Activated CD4-positive, alpha-beta T cell treated with anti-CD3 and anti-CD28 coated beads, Interleukin-2, amount 50 U/mL, for 16 hours (primary cell): ENCODE measurements around the gene VEGFA.

Experiments used
- DNase-seq: peaks from one replicate; pipeline ENCODE4 v3.0.0-alpha.2; 2020

Gene VEGFA

DNA sequence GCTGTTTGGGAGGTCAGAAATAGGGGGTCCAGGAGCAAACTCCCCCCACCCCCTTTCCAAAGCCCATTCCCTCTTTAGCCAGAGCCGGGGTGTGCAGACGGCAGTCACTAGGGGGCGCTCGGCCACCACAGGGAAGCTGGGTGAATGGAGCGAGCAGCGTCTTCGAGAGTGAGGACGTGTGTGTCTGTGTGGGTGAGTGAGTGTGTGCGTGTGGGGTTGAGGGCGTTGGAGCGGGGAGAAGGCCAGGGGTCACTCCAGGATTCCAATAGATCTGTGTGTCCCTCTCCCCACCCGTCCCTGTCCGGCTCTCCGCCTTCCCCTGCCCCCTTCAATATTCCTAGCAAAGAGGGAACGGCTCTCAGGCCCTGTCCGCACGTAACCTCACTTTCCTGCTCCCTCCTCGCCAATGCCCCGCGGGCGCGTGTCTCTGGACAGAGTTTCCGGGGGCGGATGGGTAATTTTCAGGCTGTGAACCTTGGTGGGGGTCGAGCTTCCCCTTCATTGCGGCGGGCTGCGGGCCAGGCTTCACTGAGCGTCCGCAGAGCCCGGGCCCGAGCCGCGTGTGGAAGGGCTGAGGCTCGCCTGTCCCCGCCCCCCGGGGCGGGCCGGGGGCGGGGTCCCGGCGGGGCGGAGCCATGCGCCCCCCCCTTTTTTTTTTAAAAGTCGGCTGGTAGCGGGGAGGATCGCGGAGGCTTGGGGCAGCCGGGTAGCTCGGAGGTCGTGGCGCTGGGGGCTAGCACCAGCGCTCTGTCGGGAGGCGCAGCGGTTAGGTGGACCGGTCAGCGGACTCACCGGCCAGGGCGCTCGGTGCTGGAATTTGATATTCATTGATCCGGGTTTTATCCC, at the start of gene VEGFA:
VEGFA (plus strand) TSS at position 686 of the 846 bp plus-strand sequence.
- DNase-seq, result peak; percentile 89

GRCh38 chr6:43720999-43721398, 49.0 kb upstream of the VEGFA start:
- DNase-seq, result no peak

DNA sequence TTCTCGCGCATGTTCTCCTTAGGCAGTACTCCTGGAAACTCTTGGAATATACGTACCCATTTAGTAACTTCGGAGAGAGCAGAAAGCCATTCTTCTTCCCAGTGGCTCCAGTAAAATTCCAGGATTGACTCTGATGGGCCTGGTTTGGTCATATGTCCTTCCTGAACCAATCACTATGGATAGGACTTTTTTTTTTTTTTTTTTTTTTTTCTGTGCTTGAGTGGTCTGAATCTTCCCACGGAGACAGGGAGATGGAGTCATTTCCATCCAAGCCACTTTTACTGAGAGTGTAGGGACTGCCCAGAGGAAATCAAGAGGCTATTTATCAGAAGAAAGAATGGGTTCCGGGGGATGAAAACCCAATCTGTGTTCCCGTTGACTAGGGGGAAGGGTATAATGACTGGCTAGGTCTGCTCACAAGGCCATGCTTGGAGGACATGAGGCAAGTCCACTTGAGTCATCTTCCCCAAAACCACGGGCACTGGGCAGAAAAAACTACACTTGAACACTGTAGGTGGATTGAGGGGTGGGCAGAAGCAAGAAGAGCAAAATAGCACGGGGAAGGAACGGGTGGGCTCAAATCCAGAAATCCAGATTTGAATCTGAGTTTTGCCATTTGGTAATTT, 47.0 kb upstream of the VEGFA start:
- DNase-seq, result no peak

DNA sequence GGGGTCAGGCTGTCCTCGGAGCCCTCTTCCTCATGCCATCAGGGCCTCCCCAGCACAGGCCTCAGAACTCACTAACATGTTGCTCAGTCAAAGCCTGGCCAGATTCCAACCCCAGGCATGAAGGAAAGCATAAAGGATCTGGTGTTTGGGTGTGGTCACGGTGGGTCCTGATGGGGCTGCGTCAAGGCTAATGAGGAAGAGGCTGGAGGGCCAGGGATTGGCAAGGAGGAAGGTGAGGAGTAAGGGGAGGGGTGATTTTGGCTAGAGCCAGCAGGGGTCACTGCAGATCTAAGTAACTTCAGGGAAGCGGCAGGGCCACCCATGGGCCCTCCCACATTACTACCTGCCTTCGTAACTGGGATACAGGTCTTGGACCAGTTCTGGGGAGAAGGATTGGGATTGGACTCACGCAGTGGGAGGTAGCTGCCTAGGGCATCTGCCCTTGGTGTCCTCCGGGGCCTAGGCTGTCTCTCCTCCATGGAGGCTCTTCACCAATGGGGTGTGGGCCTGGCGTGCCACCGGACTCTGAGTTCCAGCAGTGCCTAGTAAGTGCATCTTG, 46.2 kb upstream of the VEGFA start:
- DNase-seq, result peak; percentile 75

DNA sequence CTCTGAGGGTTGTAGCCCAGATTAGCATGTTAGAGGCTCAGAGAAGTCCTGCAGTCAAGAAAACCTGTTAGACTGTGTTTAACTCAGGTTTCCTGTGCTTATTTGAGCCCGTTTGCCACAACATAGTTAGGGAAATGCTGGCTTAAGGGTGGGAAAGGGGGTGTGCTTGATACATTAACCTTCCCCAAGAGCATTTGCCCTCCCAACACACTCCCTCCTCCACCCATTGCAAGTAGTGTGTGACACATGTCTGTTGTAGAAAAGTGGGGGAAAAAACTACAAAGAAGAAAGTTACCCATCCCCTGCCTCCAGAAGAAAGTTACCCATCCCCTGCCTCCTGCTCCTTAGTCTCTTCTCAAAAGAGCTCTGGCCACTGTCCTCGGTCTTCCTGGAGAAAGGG, 45.7 kb upstream of the VEGFA start:
- DNase-seq, result no peak

DNA sequence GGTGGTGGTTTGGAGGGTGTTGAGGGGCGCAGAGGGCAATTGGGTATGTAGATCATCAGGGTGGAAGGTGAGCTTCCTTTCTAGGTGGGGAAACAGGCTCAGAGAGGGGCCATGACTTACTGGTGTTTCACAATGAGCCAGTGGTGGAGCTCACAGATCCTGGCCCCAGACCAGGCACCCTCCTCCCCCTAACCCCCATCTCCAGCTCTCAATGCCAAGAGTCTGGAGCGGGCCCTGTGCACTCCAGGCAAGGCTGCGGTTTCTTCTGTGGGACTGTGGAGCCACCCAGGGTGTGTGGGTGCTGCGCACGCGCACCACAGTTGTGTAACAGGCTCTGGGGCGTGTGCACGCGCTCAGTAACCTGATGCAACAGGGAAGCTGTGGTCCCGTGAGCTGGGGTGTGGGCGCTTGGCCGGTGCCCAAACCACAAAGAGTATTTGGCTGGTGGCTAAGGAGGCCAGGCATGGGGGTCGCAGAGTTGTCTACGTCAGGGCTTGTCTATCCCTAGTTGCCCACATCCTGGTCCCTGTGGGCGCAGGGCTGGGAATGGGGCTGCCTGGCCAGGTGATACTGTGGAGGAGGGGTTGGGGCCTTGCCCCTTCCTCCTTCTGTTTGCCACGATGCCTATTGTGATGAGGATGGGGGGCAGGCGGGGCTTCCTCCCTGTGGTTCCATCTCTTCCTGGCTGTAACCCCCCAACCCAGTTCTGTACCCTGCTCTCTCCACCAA, 44.9 kb upstream of the VEGFA start:
- DNase-seq, result peak; percentile 75

DNA sequence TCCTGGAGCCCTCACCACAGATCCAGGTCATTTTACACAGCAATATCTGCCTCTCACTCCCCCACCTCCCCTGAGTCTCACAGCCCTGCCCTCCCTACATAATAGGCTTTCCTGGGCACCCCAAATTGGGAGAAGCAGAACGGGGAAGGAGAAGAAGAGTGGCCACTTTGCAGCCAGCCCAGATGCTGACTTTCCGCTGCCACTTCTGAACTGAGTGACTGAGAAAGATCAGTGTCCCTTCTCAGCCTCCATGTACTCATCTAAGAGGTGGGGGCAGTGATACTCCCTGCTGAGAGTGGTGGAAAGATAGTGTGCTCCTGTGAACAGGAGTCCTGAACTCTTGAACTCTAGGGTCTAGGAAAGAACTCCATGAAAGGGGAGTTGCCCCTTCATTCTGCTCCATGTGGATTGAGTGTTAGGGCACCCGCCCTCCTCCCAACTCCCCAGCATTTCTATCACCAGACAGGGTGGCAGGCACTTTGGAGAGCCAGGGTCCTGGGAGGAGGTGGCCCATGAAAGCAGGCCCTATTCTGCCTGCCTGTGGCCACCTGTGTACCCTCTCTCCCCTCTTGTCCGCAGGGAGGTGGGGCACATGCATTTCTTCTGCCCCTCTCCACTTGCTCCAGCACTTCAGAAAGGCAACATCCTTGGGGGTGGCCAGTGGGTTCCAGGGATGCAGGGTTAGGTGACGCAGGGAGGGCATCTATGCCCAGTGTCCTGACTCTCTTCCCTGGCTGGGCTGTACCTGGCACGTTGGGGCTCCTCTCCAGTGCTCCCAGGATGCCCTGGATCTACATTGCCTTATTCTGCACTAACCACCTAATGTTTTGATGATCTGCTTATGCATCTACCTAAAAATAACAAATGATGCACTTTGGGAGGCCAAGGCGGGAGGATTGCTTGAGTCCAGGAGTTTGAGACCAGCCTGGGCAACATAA, 44.1 kb upstream of the VEGFA start:
- DNase-seq, result no peak

GRCh38 chr6:43727634-43728033, 42.4 kb upstream of the VEGFA start:
- no peak for DNase-seq

DNA sequence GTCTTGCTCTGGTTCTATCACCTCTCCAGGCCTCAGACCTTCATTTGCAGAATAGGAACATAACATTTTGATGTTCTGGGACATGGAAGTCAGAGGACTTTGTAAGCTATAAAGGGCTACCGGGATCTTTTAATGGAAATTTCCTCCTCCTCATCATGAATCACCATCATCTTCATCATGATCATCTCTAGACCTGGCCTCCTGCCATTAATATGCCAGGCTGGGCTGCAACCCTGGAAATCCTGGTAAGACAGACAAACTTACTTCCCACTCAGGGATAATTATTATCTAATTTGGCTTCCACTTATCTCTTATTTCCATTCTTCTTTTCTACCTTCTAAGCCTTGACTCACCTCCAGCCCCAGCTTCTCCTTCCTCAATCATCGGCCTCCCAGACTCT, 41.4 kb upstream of the VEGFA start:
- DNase-seq, result no peak

- no peak for DNase-seq
These were observed 40.5 kb upstream of the VEGFA start for GRCh38 chr6:43729537-43729936.

DNA sequence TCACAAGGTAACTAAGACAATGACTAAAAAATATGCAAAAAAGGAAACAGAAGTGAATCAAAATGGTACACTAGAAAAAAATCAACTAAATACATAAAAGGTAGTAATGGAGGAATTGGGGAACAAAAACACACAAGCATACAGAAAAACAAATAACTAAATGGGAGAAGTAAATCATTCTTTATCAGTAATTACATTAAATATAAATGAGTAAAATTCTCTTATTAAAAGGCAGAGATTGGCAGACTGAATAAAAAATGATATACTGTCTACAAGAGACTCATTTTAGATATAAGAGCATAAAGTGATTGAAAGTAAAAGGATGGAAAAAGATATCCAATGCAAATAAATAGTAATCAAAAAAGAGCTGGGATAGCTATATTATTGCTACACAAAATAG, 39.4 kb upstream of the VEGFA start:
- DNase-seq, result no peak

DNA sequence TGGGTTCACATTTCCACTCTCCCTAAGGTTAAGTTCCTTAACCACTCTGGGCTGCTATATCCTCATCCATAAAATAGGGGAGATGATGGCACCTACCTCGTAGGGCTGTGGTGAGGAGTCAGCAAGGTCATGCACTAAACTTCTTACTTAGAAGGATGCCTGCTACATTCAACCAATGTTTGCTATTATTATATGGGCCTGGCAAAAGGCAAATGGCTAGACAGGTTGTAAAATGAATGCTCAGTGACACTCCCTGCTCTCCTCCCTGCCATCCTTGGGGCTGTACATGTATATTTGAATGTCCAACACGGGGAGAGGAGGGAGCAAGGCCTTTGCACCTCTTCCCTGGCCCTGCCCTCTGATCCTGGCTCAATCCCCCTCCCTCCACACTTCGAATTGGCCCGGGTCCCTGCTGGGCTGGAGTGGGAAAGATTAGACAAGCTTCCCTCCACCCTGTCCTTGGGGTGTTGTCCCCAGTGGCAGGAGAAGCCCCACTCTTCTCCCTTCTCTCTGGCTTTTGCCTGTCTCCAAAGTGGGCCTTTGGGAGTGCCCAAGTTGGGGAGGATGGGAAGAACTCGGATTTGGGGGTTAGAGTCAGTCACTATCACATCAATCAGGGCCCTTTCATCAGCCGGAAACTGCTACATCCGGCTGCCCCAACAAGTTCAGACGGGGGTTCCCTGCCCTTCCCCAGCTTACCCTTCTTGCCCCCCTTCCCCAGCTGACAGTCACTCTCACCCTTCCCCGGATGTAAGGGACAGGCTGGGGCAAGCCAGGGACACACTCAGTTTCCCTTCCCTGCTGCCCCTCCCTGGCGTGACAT, 36.3 kb upstream of the VEGFA start:
- DNase-seq, result peak; percentile 10

- no peak for DNase-seq
These were observed 35.7 kb upstream of the VEGFA start for GRCh38 chr6:43734294-43734665.

GRCh38 chr6:43735642-43736199, 34.3 kb upstream of the VEGFA start:
- no peak for DNase-seq

GRCh38 chr6:43736211-43736786, 33.7 kb upstream of the VEGFA start:
- no peak for DNase-seq

- no peak for DNase-seq
These were observed 33.2 kb upstream of the VEGFA start for GRCh38 chr6:43736844-43737243.

GRCh38 chr6:43737272-43738081, 32.5 kb upstream of the VEGFA start:
- DNase-seq, result no peak

DNA sequence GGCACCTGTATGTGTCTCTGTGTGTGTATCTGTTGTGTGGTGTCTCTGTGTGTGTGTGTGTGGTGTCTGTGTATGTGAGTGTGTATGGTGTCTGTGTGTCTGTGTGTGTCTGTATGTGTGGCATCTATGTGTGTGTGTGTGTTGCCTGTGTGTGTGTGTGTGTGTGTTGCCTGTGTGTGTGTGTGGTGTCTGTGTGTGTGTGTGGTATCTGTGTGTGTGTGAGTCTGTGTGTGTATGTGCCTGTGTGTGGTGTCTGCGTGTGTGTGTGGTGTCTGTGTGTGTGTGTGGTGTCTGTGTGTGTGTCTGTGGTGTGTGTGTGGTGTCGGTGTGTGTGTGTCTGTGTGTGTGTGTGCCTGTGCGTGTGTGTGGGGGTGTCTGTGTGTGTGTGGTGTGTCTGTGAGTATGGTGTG, 31.7 kb upstream of the VEGFA start:
- no peak for DNase-seq

- DNase-seq, result no peak
These were observed 31.0 kb upstream of the VEGFA start for GRCh38 chr6:43738877-43739641.
